Head of caudate nucleus (tissue), 42 donors: ENCODE data around the gene PITPNC1.

Source experiments
- DNase-seq, 42 donors: peaks; one replicate each; pipeline versions ENCODE4 v3.0.0 to v3.0.0-alpha.2; 2020 to 2021; ENCODE audit warnings: mixed read lengths in 7 of 42
- intact Hi-C: fragments of 100-400 bp; cut with DNase I; formaldehyde crosslinking; loops from one replicate; pipeline ENCODE4 v1.15.0; 2022

The PITPNC1 gene

DNA sequence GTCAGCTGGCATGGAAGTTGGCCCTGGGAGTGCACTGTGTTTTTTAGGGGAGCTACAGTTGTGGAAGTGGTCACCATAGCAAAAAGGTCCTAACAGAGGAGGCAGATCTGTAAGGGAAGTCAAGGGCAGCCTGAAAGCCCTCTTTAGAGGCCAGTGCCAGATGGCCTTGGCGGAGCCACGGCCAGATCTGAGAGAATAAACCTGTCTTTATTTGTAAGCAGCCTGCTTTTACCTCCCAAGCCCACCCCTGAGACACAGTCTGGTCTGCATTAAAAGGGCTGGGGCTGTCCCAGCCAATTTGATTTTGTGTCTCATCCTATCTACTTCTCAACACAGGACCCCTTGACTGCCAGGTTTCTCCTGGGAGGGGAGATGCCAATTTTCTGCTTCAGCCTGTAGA, 289.6 kb downstream of the PITPNC1 start:
- intact Hi-C loops = no loop called here
- DNase-seq = no peak

DNA sequence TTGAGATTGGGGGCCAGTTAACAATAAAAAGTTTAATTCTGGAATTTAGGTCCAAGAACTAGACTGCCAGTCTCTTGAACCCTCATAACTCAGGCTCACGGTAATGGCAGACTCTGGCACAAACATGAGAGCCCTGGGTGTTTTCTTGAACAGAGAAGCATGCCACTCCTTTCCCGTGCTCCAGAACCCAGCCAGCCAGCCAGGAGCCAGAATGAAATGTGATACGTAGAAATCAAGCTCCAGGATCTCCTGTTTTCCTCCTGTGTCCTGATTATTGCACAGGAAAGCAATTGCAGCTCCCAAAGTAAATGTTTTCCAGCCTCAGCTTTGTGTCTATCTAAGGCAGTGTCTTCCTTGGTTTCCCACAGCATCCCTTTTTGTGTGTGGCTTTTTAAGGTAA, 294.4 kb downstream of the PITPNC1 start:
- DNase-seq = no peak
- intact Hi-C loops = no loop called here

DNA sequence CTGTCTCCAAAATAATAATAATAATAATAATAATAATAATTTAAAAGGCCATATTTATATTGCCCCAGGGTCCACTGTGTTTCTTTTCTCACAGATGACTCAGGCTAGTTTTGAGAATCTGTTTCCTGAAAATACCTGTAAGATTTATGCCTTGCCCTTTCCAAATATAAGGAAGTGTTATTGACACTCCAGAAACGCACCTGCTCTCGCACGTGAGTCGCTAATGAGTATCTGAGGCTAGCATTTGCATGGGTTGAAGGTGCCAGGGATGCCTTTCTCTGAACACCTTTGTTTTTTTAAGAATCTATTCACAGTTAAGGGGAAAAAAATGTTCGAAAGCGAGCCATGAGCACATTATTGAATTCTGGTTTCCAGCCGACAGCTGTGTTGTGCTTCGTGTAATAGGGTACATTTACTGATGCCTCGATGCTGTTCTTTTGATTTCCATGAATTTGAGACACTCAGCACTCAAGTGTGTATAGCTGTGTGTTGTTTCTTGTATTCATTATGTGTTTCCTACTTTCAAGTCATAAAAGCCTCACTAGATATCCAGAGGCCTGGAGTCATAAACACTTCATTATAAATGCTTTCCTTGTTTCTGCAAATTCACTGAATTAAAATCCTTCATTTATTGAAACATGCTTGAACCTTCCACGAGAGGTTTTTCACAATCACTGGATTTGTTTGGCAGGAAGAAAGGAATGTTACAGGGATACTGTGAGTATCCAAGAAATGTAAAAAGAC, 295.7 kb downstream of the PITPNC1 start:
- no peak for DNase-seq
- intact Hi-C loops = no loop called here

DNA sequence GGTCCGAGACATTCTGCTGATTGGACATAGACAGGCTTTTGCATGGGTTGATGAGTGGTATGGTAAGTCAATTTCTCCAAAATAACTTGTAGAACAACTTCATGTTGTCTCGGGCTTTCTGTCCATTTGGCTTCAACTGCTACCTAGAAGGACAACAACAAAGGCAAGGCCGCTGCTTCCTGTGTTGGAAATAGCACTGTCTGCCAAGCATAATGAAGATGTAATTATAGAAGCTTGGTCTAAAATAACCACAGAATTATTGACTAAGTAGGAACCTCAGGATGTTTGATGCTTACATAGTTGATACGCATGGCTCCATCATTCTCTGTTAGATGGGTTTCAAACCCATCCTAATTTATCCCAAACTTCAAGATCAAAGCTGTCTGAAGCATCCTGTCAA, 298.4 kb downstream of the PITPNC1 start:
- intact Hi-C loops = no loop called here
- no peak for DNase-seq

DNA sequence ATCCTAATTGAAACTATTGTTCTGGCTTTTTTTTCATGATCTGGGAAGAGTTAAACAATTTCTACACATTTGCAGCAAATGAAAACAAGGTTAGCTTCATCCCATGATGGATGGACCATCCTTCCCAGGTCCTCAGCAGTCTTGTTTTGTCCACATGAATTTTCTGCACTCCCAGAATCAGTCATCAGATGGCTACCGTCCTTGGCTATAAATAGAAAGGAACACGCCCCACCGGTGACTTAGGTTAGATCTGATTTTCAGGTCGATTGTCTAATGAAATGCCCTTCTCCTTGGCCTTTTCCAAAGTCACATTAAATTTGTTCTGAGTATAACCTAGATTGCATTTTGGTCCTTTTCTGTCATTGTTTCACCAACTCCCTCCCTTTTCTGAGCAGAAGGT, 299.2 kb downstream of the PITPNC1 start:
- intact Hi-C loops = no loop called here
- DNase-seq = no peak

DNA sequence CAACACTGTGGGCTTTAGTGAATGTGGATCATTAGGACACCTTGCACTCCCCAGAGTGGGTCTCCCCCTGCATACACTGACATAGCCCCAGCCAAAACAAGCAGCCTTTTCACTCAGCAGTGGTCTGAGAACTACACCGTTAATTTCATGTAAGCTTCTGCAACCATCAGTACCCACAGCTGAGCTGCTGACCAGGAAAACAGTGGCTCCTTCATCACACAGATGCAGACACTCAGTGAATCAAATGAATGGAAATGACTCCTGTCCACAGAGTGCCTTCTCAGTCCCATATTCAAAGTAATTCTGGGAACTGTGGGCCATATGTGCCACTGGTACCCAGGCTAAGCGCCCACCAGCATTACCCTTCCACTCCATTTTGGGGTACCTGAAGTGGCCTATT, 301.3 kb downstream of the PITPNC1 start:
- intact Hi-C loops = no loop called here
- peak in 2 of 42 donors; percentile 13 to 17 for DNase-seq

DNA sequence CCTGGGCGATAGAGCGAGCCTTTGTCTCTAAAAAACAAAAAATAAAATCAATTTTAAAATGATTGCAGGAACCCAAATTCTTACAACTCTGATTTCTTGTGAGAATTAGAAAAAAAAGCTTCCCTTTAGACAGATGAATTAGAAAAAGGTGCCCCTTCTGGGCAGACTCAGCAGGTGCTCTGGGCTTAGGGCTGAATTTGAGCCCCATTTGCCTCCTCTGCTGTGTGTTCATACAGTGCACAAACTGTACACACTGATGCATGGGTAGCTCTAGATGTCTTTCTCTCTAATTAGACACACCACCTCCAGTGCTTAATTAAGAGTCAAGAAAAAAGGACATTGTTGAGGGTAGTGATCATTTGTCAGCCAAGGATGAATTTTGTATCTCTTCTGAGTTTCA, 302.1 kb downstream of the PITPNC1 start:
- intact Hi-C loops = no loop called here
- no peak for DNase-seq

DNA sequence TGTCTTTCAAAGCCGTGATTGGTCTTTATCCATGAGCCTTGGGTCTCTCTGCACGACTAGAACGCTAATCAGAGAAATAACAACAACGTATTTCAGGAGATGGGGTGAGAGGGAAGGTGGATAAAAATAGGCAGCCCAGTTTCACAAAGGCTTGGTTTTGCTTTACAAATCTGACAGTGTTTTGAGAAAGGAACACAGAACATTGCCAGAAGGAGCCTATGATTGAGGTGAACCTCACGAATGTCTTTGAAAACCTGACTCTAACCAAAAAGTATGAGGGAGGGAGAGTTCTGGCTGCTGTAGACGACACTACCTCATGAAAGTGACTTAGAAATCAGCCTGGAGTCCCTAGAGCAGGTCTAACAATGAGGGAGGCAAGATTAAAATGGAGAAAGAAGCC, 302.6 kb downstream of the PITPNC1 start:
- intact Hi-C loops = no loop called here
- no peak for DNase-seq

DNA sequence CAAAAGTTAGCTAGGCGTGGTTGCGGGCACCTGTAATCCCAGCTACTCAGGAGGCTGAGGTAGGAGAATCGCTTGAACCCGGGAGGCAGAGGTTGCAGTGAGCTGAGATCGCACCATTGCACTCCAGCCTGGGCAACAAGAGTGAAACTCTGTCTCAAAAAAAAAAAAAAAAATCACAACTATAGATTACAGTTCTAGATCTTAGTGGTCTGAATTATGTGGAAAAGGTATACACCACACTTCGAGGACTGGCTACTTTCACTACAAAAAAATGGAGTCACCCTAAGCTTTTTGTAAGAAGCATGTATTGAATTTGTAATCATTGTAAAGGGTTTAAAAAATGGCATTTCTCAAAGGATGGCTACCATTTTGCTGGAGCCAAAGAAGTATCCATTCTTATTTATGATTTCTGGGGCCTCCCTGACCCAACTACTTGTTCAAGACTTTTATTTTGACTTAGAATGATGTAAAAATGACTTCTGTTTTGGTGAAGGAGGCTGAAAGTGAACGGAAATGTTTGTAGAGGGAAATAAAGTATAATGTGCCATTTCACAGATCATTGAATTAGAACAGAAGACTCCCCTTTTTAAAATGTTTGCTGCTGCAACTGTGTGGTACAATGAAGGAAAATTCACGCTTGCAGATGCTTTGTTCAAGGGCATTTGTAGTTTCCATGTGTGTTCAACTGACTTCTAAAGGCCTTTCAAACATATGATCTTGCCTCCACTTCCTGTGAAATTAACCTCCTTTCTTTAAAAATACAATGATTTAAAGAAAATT, 303.6 kb downstream of the PITPNC1 start:
- intact Hi-C loops = no loop called here
- DNase-seq = no peak

DNA sequence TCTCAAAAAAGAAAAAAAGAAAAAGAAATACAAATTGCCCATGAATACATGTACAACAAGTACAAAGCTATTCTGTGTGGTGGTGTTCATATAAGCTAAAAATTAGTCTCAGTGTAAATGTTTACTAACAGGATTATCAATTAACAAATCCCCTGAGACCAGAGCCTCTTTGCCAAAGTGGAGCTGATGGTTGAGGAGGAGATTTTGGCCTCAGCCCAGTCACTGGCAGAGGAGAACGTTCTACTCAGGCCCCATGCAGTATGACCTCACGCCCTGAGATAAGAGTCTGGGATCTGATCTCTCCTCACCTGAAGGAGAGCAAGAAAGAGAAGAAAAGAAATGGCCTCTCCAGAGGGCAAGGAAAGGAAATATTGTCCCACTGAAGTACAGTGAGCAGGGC, 305.1 kb downstream of the PITPNC1 start:
- intact Hi-C loops = no loop called here
- no peak for DNase-seq

DNA sequence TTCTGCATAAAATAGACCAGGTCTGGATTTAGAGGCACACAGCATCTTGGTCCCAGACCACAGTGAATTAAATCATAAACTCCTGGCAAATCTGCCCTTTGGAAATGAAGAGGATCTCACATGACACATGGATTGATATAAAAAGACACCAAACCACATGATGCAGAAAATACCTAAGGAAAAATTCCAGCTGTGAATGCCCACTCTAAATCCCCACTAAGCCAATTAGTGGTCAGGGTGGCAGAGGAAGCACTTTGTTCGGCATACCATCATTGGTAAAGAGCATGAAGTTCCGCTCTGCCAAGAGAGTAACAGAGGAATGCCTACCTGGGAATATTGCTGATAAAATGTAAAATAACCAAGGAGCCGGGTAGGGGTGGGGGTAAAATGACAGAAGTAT, 308.3 kb downstream of the PITPNC1 start:
- DNase-seq = no peak
- intact Hi-C loops = no loop called here

DNA sequence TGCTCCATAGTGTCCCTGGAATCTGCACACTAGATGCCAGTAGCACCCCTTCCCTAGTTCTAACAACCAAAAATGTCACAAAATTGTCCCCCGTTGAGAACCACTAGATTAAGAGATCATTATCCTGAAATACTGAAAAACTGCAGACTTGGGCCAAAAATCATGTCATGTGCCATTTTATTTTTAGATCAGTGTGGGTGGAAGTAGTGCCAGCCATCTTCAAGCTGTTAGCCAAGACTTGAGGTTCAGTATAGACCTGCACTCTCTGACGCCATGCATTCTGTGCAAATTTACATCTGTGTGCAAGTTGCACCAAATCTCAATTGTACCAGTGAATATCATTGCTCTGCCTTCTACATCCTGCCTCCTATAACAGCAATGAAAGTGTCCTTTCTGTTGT, 309.2 kb downstream of the PITPNC1 start:
- no peak for DNase-seq
- intact Hi-C loops = no loop called here

DNA sequence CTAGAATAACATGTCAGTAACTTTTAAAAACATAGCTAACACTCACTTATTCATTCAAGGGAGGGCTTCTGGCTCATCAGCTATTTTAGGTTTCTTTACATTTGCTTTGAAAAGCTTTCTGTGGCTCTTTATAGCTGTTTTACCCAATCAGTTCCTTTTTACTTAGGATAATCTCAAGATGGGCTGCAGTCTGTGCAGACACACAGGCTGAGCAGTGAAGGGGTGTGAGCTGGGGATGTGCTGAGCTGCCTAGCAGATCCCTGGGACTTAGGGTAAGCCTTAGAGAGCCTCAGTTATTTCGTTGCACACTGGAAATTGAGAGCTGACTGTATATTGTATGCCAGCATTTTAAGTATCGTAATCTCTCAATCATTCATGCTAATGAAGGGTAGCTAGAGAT, 310.4 kb downstream of the PITPNC1 start:
- intact Hi-C loops = no loop called here

DNA sequence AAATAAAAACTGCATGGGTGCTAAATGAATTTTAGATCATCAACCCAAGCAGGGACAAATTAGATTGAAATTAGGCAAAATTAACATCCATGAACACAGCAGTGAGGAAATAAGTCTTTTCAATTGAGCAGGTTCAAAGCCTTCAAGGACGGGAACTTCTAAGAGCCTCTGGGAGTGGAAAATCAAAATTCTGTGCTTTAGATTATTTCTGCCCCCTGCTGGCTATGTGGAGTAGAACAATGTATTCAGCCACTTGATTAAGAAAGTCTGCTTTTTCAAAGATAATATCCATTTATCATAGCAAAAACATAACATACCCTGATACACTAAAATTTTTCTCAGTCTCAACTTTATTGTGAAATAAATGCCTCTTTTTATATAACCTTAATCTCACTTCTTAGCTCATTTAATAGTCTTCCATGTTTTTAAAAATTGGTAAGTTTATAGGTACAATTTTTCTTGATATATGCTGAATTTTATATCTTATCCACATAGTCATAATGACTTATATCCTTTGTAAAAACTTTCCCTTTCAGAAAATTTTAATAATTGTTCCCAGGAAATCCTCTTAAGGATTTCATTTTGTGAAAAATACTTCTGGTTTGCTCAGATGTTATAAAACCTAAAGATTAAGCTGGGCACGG, 312.6 kb downstream of the PITPNC1 start:
- peak in 27 of 42 donors; percentile 19 to 85 (median 57) for DNase-seq
- intact Hi-C loops = no loop called here

More for the DNA sequence above, 310.4 kb downstream of the PITPNC1 start:
- no peak for DNase-seq

DNA sequence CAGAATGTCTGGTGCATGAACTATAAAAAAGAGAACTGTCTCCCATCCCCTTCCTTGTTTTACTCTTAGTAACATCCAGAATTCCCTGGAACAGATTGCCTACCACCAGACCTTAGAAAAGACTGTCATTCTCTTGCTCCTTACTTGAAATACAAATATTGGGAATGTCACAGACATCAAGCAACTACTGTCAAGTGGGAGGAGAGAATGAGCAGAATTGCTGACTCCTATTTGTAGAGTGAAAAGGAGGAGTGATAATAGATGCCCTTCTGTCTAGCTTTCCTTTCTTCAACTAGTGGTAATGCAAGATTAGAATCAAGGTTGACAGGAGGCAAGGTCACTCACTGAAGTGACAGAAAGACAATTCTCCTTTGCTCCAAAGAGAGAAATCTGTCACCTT, 316.7 kb downstream of the PITPNC1 start:
- DNase-seq = no peak
- intact Hi-C loops = no loop called here

DNA sequence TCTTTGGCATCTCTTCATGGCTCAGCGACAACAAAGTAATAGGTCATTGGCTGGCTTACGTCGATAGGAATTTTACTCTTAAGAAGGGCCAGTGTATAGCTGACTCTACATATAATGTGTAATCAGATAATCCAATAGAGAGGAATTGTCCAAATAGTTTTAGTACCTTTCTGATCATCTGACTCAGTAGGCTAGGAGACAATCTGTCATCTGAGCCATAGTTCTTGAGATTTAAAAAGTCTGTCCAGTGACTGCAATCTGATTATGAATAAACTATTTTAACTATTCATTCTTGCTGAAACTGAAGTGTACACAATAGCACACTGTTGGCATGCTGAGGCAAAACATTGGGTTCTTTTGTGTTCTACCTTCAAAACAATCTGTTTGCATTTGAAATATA, 319.3 kb downstream of the PITPNC1 start:
- intact Hi-C loops = no loop called here
- DNase-seq = no peak

DNA sequence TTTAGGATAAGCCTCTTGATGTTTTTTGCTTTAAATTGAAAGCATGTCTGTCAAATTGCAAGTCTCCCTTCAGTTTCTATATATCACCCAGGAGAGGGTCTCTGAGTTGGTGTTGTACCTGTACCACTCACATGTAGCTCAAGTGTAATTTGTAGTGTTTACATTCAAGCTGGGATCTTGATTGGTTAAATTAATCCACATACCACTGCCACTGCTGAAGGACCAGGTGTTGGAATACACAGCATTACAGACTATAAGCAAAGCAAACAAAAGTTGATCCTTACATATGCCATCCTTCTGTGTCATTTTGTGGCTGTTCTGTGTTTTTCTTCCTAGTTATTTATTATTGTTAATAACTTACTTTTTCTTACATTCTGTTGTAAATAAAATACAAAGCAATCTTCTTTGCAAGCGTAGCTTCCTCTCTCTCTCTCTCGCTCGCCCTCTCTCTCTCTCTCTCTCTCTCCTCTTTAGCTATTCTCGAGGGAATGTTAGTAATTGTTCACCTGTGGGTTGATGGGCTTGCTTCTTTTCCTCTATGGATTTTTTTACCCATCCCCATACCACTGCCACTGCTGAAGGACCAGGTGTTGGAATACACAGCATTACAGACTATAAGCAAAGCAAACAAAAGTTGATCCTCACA, 319.9 kb downstream of the PITPNC1 start:
- intact Hi-C loops = no loop called here
- no peak for DNase-seq

DNA sequence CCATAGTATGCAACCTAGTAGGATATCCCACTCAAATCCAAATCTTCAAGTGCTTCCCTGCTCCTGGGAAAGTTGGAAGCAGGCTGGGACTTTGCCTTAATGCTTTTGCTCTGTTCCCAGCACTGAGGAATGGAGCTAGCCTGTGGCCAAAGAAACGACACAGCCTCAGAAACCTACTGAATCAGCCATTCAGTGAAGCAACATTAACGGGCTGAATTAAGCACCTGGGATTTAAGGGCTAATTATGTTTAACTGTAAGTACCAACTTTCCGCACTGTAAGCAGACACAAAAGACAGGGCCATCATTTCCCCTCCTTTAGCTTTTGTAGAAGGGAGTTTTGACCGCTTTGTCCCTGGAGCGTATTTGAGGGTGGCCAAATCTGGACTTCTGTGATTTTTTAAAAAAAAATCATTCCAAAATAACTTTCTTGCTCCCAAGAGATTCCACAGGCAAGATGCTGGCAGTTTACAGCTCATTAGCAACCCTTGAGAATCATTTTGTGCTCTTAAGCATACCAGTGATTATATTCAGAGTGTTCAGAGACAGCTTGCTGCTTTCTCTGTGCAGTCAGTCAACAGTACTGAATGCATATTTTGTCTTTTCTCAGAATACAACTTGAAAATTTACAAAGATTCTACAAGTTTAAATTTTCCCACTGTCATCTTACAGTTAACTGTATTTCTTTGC, 323.1 kb downstream of the PITPNC1 start:
- intact Hi-C loops = no loop called here
- no peak for DNase-seq

DNA sequence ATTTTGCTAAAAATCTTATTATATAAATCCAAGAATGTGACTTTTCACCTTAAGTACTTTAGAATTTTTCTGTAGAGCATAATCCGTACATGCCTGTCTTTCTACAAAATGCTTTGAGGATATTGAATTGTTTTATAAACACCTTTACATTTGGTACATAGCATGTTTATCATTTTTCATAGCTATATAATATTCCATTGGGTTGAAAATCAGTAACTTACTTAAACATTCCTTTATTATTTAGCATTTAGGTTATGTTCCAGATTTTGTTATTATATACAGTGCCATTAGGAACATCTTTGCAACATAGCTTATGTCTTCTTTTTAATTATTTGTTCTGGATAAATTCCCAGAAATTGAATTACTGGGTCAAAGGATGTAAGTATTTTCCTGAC, 323.6 kb downstream of the PITPNC1 start:
- DNase-seq = no peak
- intact Hi-C loops = no loop called here
